HG02885 (cell line): ENCODE data around the gene B9D1.
A peak's percentile ranks its signal among the peaks of the same experiment; 100 is the strongest.

Source experiments
- ATAC-seq: cut with Tn5 transposase; IDR thresholded peaks from one replicate; pipeline ENCODE4 v1.9.1; 2021; ENCODE audit warnings: mild to moderate bottlenecking; ENCODE audit not compliant: unreplicated experiment, poor library complexity

B9D1 gene

DNA sequence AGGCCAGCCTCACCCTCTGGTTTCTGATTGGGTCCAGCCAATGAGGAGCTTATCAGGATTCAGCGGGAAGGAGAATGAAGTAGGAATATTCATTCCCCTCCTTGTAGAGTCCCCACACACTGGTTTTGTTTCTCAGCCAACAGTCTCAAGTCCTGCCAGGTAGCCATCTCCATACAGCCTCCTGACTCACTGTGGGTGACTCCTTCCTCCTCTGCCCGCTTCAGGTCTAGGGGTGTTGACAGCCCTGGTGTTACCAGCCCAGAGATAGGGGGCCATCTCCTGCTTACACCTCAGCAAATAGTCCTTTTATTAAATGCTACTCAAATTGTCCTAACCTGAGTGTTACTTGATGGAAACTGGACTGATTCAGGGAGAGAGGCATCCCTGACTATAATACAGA is 28.4 kb upstream of the B9D1 start:
- ATAC-seq, result no peak

DNA sequence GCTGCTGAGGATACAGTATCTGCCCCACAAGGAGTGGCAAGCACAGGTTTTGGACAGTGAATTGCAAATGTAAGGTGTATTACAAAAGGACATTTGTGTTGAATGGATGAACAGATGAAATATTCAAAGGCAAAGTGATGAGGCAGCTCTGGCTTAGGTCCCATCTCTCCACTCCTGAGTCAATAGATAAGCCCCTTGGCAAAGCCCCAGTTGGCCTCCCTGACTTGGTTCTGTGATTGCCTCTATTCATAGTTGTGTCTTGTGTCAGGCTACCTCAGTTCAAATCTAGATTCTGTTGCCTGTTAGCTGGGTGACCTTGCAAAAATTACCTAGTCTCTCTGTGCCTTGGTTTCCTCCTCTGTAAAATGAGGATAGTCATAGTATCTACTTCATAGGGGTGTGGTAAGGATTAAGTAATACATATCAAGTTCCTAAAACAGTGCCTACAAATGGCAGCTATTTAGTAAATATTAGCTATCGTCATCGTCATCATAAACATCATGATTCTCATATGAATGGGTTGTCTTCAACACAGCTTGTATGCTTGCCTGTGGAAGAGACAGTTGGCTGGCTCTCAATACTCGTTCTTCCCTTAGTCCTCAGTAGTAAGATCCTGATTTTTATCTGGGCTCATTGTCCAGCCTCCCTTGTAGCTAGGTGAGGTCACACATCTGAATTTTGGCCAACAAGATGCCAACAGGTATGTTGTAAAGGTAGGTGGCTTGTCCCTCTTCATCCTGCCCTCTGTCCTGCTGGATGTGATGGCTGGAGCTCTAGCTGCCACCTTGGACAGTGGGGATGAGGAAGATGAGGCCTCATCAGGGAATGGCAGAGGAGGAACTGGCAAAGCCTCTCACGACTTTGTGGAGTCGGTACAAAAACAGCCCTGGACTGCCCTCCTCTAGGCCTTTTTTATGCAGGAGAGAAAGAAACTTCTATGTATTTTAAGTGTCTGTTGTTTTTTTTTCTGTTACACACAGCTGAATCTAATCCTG is 26.6 kb upstream of the B9D1 start:
- no peak for ATAC-seq

- no peak for ATAC-seq
These were observed 25.5 kb upstream of the B9D1 start for GRCh38 chr17:19387921-19388521.

DNA sequence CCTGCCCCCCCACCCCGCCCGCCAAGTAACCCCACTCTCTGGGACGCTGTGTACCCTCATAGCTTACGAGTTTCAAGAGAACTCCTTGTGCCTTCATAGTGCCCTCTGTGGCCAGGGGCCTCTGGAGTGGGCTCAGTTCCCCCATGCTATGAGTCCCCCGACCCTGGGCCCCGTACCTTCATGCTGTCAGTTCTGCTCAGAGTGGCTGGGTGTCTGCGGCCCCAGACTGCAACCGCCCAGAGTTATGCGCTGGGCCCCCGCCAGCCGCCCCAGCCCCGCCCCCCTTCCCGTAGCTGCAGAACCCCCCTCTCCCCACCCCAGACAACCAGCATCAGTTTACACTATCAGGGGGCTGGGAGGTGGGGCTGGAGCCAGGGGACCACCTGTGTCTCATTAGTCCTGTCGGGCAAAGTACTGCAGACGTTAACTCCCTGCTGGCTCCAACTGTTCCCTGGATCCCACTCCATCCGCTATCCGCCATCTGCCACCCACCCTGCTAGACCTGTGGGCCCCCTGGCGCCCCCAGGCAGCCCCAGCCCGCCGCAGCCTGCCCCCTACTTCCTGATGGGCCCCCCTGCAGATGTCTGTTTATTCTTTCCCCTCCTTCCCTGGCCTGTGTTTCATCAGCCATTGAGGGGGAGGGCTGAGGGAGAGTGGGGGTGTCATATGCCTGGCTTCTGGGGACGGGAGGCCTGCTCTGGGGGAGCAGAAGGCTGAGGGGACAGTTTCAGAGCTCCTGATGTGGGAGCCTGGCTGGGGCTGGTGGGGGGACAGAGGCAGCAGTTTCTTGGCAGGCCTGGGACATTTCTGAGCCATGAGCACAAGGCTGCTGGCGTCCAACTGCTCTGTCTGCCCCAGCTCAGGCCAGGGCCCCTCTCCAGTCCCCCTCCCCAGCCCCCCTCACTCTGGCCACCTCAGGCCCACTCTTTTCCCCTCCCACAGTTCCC is 24.7 kb upstream of the B9D1 start, which contains the start of gene MFAP4:
Gene MFAP4, minus strand, starts transcription at position 217 of the 947 bp plus-strand sequence. Its CDS starts 35 bp downstream, at position 182.
- no peak for ATAC-seq

DNA sequence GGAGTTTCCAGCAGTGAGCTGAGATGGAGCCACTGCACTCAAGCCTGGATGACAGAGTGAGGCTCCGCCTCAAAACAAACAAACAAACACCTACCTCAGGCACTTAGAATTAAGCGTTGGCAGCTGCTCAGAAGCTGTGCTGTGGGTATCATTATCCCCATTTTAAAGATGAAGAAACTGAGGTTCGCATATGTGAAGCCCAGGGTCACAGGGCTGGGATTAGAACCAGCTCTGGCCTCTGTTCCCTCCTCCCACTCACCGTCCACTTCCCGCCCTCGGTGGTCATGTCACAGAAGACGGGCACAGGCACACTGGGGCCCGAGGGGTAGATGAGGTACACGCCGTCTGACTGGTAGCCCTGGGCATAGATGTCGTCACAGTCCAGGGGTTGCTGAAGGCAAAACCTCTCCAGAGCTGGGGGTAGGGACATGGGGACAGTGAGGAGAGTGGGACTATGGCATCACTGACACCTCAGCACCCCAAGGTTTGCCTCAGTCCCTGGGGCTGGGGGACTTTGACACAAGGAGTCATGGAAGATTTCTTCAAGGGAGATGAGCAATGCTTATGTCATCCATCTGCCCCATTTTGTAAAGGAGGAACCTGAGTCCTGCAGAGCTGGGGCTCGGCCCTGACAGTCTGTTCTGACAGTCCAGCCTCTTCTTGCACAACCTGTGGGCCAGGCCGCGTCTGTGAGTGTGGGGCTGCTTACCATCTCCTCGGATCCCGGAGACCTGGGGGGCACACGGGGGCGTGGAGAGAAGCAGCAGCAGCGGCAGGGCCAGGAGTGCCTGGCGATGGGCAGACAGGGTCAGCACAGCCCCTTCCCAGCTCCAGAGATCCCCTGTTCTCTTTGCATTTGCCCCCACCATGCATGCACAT is 23.8 kb upstream of the B9D1 start:
- no peak for ATAC-seq

- no peak for ATAC-seq
These were observed 23.0 kb upstream of the B9D1 start for GRCh38 chr17:19385521-19385983.

DNA sequence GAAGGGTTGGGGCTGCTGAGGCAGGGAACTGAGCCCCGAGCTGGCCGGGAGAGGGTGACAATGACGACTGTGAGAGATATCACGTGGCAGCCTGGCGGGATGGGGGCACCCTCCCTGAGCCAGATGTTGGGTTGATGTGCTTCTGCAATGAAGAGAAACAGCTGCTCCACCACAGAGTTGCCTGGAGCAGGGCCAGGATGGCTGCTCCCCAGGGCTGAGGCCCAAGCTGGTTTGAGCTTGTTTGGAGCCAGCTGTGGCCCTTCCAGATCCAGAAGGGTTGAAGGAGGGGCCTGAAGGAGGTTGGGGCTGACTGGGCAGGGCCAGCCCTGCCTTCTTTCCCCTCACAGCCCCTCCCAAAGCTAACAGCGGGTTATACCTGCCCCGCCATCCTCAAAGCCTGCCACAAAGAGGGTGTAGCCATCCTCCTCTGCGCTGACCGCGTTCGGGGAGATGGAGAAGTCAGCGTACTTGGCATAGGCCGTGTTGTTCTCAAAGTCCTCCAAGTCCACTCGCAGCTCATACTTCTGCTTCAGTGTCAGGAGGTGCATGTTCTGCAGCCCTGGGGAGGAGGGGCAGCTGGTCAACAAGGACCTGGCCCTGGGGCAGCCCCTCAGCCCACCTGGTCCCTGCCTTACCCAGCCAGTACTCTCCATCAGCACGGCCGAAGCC is 22.3 kb upstream of the B9D1 start:
- no peak for ATAC-seq

DNA sequence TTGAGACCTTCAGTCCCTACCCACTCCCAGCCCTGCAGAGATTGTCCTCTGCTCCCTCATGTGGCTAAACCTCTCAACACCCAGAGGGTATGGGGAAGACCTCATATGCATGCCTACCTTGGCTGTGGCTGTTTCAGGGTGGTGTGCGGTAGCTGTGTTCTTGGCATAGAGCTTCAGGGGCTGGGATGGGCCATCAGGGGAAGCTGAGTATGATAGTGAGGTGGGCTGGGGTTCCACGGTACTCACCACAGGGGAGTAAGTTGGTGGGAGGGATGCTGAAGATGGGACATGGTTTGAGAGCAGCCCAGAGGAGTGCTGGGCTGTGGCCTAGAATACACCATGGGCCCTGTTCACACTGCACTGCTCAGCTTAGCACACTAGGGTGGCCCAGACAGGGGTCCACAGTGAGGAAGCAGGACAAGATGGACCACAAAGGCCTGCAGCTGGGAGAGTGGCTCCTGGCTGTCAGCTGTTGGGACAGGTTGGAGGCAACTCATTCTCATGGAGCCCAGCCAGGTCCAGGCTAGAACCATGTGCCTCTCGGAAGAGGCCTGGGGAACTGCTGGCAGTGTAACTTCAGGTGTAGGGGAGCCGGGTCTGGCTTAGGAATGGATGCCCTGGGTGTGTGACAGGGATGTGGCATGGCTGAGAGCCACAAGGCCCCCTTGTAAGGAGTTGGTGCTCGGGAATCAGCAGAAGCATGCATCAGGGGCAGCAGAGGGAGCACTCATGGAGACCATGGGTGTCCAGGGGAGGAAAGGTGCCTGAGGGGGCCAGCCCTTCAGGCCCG is 21.4 kb upstream of the B9D1 start:
- ATAC-seq, result no peak

GRCh38 chr17:19382531-19383444 is 20.3 kb upstream of the B9D1 start:
- no peak for ATAC-seq

- no peak for ATAC-seq
These were observed 19.4 kb upstream of the B9D1 start for GRCh38 chr17:19381741-19382444.

DNA sequence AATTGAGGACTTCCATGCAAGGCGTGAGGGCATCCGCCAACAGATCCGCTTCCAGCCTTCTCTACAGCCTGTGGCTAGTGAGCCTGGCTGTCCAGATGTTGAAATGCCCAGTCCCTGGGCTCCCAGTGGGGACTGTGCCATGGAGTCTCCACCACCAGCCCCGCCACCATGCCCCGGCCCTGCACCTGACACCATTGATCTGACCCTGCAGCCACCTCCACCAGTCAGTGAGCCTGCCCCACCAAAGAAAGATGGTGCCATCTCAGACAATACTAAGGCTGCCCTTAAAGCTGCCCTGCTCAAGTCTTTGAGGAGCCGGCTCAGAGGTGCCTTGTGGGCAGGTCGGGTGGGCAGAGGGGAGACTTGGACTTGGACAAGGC is 18.8 kb upstream of the B9D1 start:
- ATAC-seq, result no peak

GRCh38 chr17:19380481-19381301 is 18.2 kb upstream of the B9D1 start:
- ATAC-seq, result no peak

GRCh38 chr17:19379361-19380065 is 17.0 kb upstream of the B9D1 start:
- ATAC-seq, result no peak

- ATAC-seq, result peak; percentile 14
These were observed 16.2 kb upstream of the B9D1 start, which contains the start of gene MAPK7 for GRCh38 chr17:19378416-19379360. Gene MAPK7 (plus strand): TSS chr17:19378498. CDS start chr17:19378901, 403 bp downstream.
